HL-60 (cell line): ENCODE data around the gene AKR1E2.

Source experiments
- CTCF ChIP-seq: IDR thresholded peaks from one replicate; pipeline ENCODE4 v1.5.1; 2011; ENCODE audit warnings: low read length, control low read depth, inconsistent platforms; ENCODE audit not compliant: insufficient read depth
- GABPA ChIP-seq: IDR thresholded peaks from 2 replicates; pipeline ENCODE4 v1.6.1; 2012; ENCODE audit warnings: low read depth
- POLR2AphosphoS5 ChIP-seq: IDR thresholded peaks from 2 replicates; pipeline ENCODE4 v1.6.1; 2012; ENCODE audit warnings: low read depth
- REST ChIP-seq: IDR thresholded peaks from 2 replicates; pipeline ENCODE4 v1.6.1; 2012; ENCODE audit warnings: low read depth; ENCODE audit not compliant: insufficient replicate concordance

GRCh38 chr10:4825868-4826791 lies at the start of gene AKR1E2:
- no peak for TF ChIP-seq CTCF
- TF ChIP-seq POLR2AphosphoS5 = no peak
- TF ChIP-seq GABPA = no peak
- no peak for TF ChIP-seq REST
